KMS-11 (cell line): ENCODE data around the gene CTCF.

Experiments
- H2AFZ ChIP-seq: fragments of 200-600 bp; sonication (generic); 2 replicates; pipeline ENCODE4 v1.6.1; 2016; ENCODE audit warnings: antibody characterized with exemption, mixed run types, low read depth
- H3K27ac ChIP-seq: fragments of 200-600 bp; sonication (generic); 2 replicates; pipeline ENCODE4 v1.6.1; 2016; ENCODE audit warnings: mild to moderate bottlenecking, mixed run types
- H3K27me3 ChIP-seq: fragments of 200-600 bp; sonication (generic); 2 replicates; pipeline ENCODE4 v1.6.1; 2017; ENCODE audit warnings: mild to moderate bottlenecking, low read depth, mixed run types, moderate library complexity; ENCODE audit not compliant: insufficient read depth
- H3K36me3 ChIP-seq: fragments of 200-600 bp; sonication (generic); 2 replicates; pipeline ENCODE4 v1.6.1; 2017; ENCODE audit warnings: mild to moderate bottlenecking, mixed run types; ENCODE audit not compliant: insufficient read depth
- H3K4me1 ChIP-seq: fragments of 200-600 bp; sonication (generic); 2 replicates; pipeline ENCODE4 v1.6.1; 2016; ENCODE audit warnings: mild to moderate bottlenecking, low read depth, mixed run types; ENCODE audit not compliant: poor library complexity, severe bottlenecking
- H3K4me2 ChIP-seq: fragments of 200-600 bp; sonication (generic); 2 replicates; pipeline ENCODE4 v1.7.0; 2016; ENCODE audit warnings: mild to moderate bottlenecking, mixed run types
- H3K4me3 ChIP-seq: fragments of 200-600 bp; sonication (generic); IDR thresholded peaks from 2 replicates; pipeline ENCODE4 v1.6.1; 2017; ENCODE audit warnings: low read depth, low read length, mixed read lengths; ENCODE audit not compliant: insufficient read depth
- H3K79me2 ChIP-seq: fragments of 200-600 bp; sonication (generic); 2 replicates; pipeline ENCODE4 v1.6.1; 2016; ENCODE audit warnings: low read depth, mixed run types; ENCODE audit not compliant: insufficient read depth
- H3K9ac ChIP-seq: fragments of 200-600 bp; sonication (generic); 2 replicates; pipeline ENCODE4 v1.6.1; 2016; ENCODE audit warnings: mild to moderate bottlenecking, mixed run types
- H4K20me1 ChIP-seq: fragments of 200-600 bp; sonication (generic); 2 replicates; pipeline ENCODE4 v1.6.1; 2016; ENCODE audit warnings: mild to moderate bottlenecking, mixed run types; ENCODE audit not compliant: insufficient read depth
- CTCF ChIP-seq: fragments of 200-600 bp; sonication (generic); conservative IDR thresholded peaks from 2 replicates; pipeline ENCODE4 v1.6.1; 2017; ENCODE audit warnings: low read depth, mild to moderate bottlenecking, antibody characterized with exemption, low read length, moderate library complexity, mixed read lengths

Gene CTCF

DNA sequence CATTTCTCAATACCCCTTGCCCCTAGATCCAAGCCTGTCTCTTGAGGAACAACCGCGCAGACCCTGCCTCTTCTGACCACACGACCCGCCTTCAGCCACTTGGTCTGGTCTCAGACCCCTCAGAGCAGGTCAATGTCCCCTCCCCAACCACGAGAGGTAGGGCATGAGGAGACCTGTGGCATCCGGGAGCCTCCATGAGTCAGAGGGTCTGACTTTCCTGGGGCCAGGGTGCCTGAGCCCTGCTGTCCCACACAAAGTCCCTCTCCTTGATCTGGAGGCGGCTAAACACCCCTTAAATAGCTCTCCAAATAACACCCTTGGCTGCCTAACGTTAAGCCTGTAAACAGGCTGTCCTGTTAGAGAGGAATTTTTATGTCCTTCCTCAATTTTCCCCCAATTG, 87.7 kb downstream of the CTCF start:
- Histone ChIP-seq H3K9ac (no peak overlapping the region), H3K36me3 (no peaks in the 10 kb centered on the region; the same call in 1 of the 2 replicates), H3K27ac (no peak overlapping the region), H3K27me3 (no peaks in the 10 kb centered on the region), H2AFZ (no peak overlapping the region), H4K20me1 (no peaks in the 10 kb centered on the region), H3K4me1 (peaks cover 6% of the 10 kb centered on the region), H3K4me2 (no peak overlapping the region), H3K4me3 (no peak overlapping the region), H3K79me2 (peaks cover 10% of the 10 kb centered on the region; the same call in 1 of the 2 replicates)
- TF ChIP-seq CTCF: no peak

GRCh38 chr16:67651039-67651438, 88.7 kb downstream of the CTCF start:
- Histone ChIP-seq H3K27ac (no peak overlapping the region; the same call in 1 of the 2 replicates), H3K27me3 (no peaks in the 10 kb centered on the region), H3K4me3 (no peak overlapping the region), H3K36me3 (no peaks in the 10 kb centered on the region; the same call in 1 of the 2 replicates), H3K4me1 (peaks cover 2% of the 10 kb centered on the region), H4K20me1 (no peaks in the 10 kb centered on the region), H3K79me2 (no peaks in the 10 kb centered on the region), H2AFZ (no peak overlapping the region), H3K9ac (no peak overlapping the region), H3K4me2 (no peak overlapping the region)
- TF ChIP-seq CTCF: no peak

- Histone ChIP-seq H3K4me3 (no peak overlapping the region), H3K4me2 (no peak overlapping the region), H3K27me3 (no peaks in the 10 kb centered on the region), H4K20me1 (no peaks in the 10 kb centered on the region), H3K4me1 (no peaks in the 10 kb centered on the region), H2AFZ (no peak overlapping the region), H3K79me2 (no peaks in the 10 kb centered on the region), H3K36me3 (no peaks in the 10 kb centered on the region; the same call in 1 of the 2 replicates), H3K27ac (no peak overlapping the region), H3K9ac (no peak overlapping the region)
- no peak for TF ChIP-seq CTCF
Observed at GRCh38 chr16:67651847-67652246, 89.5 kb downstream of the CTCF start.

GRCh38 chr16:67652578-67653127, 90.3 kb downstream of the CTCF start:
- no peak overlapping the region for H2AFZ ChIP-seq
- no peak for TF ChIP-seq CTCF
- no peaks in the 10 kb centered on the region for H4K20me1 ChIP-seq
- no peak overlapping the region for H3K4me2 ChIP-seq
- no peaks in the 10 kb centered on the region; the same call in 1 of the 2 replicates for H3K36me3 ChIP-seq
- H3K4me1 ChIP-seq: no peaks in the 10 kb centered on the region
- no peak overlapping the region for H3K27ac ChIP-seq
- H3K79me2 ChIP-seq: no peaks in the 10 kb centered on the region
- H3K9ac ChIP-seq: no peak overlapping the region
- H3K4me3 ChIP-seq: no peak overlapping the region
- no peaks in the 10 kb centered on the region for H3K27me3 ChIP-seq
